H1 (cell line): ENCODE data around the gene SLC6A17. TPM values are rescaled to one million over a fixed set of nuclear protein-coding genes. Genes with fewer than 3 reads are reported as not detected.
A peak's percentile ranks its signal among the peaks of the same experiment; 100 is the strongest.

Experiments
- CTCF ChIA-PET: fragments of 300-600 bp; sonication (Branson Sonifier 250); formaldehyde crosslinking; loops from one replicate; lab custom pipeline; 2021; ENCODE audit not compliant: partially characterized antibody; lab: Charles Lee
- POLR2A ChIA-PET: fragments of 300-600 bp; sonication (Branson Sonifier 250); formaldehyde crosslinking; loops from one replicate; lab custom pipeline; 2021; ENCODE audit warnings: inconsistent platforms; ENCODE audit not compliant: partially characterized antibody; lab: Charles Lee
- DNase-seq, 2 experiments: peaks; one replicate each; pipeline versions ENCODE4 v3.0.0 to v3.0.0-alpha.2; 2010 to 2022; ENCODE audit warnings: low spot score in 2 of 2, low read depth in 1 of 2, mixed read lengths in 1 of 2
- FAIRE-seq: peaks from 2 replicates; lab custom pipeline; 2011; peaks lifted over from hg19 to GRCh38; lab: Jason Lieb, UNC
- H2AFZ ChIP-seq: 2 replicates; pipeline ENCODE4 v1.8.1; 2012; ENCODE audit warnings: low read length, inconsistent platforms
- H2AK5ac ChIP-seq: 2 replicates; pipeline ENCODE4 v1.6.1; 2013; ENCODE audit warnings: low read depth, low read length
- H2BK120ac ChIP-seq: replicated peaks from 2 replicates; pipeline ENCODE3; 2013; ENCODE audit warnings: low read depth, low read length, inconsistent platforms
- H2BK12ac ChIP-seq: 2 replicates; pipeline ENCODE4 v1.6.1; 2013; ENCODE audit warnings: low read depth, low read length
- H2BK15ac ChIP-seq: 2 replicates; pipeline ENCODE4 v1.6.1; 2013; ENCODE audit warnings: low read length
- H2BK20ac ChIP-seq: 2 replicates; pipeline ENCODE4 v1.6.1; 2013; ENCODE audit warnings: low read length
- H2BK5ac ChIP-seq: 2 replicates; pipeline ENCODE4 v1.6.1; 2013; ENCODE audit warnings: low read depth, low read length
- H3K14ac ChIP-seq: 2 replicates; pipeline ENCODE4 v1.6.1; 2013; ENCODE audit warnings: inconsistent platforms; ENCODE audit not compliant: insufficient read length
- H3K18ac ChIP-seq: 2 replicates; pipeline ENCODE4 v1.6.1; 2013; ENCODE audit warnings: low read length; ENCODE audit errors: extremely low read depth
- H3K23ac ChIP-seq: 2 replicates; pipeline ENCODE4 v1.6.1; 2013; ENCODE audit warnings: inconsistent platforms; ENCODE audit not compliant: insufficient read length
- H3K23me2 ChIP-seq: 2 replicates; pipeline ENCODE4 v1.6.1; 2013; ENCODE audit warnings: low read depth, low read length
- H3K27ac ChIP-seq: 2 replicates; pipeline ENCODE4 v1.6.1; 2011; ENCODE audit warnings: low read depth, low read length, inconsistent platforms
- H3K27me3 ChIP-seq, 4 experiments: replicated peaks in 1 of 4; 1 replicate in 1 of 4; 2 replicates in 3 of 4; pipeline versions ENCODE4 v1.6.1 to v1.8.1; 2011 to 2013; ENCODE audit warnings: low read length in 3 of 4, mild to moderate bottlenecking in 3 of 4, inconsistent platforms in 2 of 4, mixed read lengths in 2 of 4, moderate library complexity in 1 of 4; ENCODE audit not compliant: control insufficient read depth in 3 of 4, insufficient read depth in 3 of 4; ENCODE audit errors: extremely low read depth in 1 of 4
- H3K36me3 ChIP-seq, 4 experiments: 2 replicates each; pipeline versions ENCODE4 v1.6.1 to v1.8.1; 2011 to 2013; ENCODE audit warnings: mild to moderate bottlenecking in 4 of 4, low read length in 3 of 4, moderate library complexity in 2 of 4, control low read depth in 1 of 4, inconsistent platforms in 1 of 4; ENCODE audit not compliant: insufficient read depth in 4 of 4, control insufficient read depth in 2 of 4
- H3K4ac ChIP-seq: replicated peaks from 2 replicates; pipeline ENCODE3; 2013; ENCODE audit warnings: low read length, low read depth, mixed read lengths, inconsistent platforms; ENCODE audit not compliant: insufficient read length
- H3K4me1 ChIP-seq, 4 experiments: replicated peaks in 1 of 4; 1 replicate in 1 of 4; 2 replicates in 3 of 4; pipeline versions ENCODE4 v1.6.1 to v1.8.1; 2011 to 2013; ENCODE audit warnings: low read length in 3 of 4, inconsistent platforms in 2 of 4, mixed read lengths in 1 of 4; ENCODE audit not compliant: insufficient read depth in 4 of 4, control insufficient read depth in 3 of 4
- H3K4me2 ChIP-seq, 2 experiments: 2 replicates each; pipeline versions ENCODE4 v1.6.1 to v1.8.1; 2011 to 2013; ENCODE audit warnings: low read depth in 2 of 2, low read length in 2 of 2, control low read depth in 1 of 2, inconsistent platforms in 1 of 2, mild to moderate bottlenecking in 1 of 2; ENCODE audit not compliant: insufficient read depth in 1 of 2
- H3K4me3 ChIP-seq, 4 experiments: fragments of 200-600, 300-600 bp in 1 of 4; sonication (generic), shearing (Covaris generic), sonication (Bioruptor Twin) in 1 of 4; 2 replicates each; pipeline versions ENCODE4 v1.5.1 to v1.8.1; 2011 to 2016; ENCODE audit warnings: low read length in 4 of 4, low read depth in 3 of 4, control low read depth in 2 of 4, inconsistent platforms in 2 of 4, mild to moderate bottlenecking in 2 of 4, mixed read lengths in 1 of 4, moderate library complexity in 1 of 4; ENCODE audit not compliant: insufficient read depth in 2 of 4; ENCODE audit errors: extremely low read depth in 1 of 4
- H3K56ac ChIP-seq: replicated peaks from 2 replicates; pipeline ENCODE3; 2013; ENCODE audit warnings: low read depth, mild to moderate bottlenecking, mixed read lengths, low read length, inconsistent platforms; ENCODE audit not compliant: insufficient read length
- H3K79me1 ChIP-seq: 2 replicates; pipeline ENCODE4 v1.6.1; 2013; ENCODE audit warnings: low read depth, low read length, control low read depth
- H3K79me2 ChIP-seq, 2 experiments: 2 replicates each; pipeline versions ENCODE4 v1.6.1 to v1.8.1; 2012 to 2013; ENCODE audit warnings: low read length in 2 of 2, mild to moderate bottlenecking in 2 of 2, inconsistent platforms in 1 of 2; ENCODE audit not compliant: insufficient read depth in 2 of 2, control insufficient read depth in 1 of 2
- H3K9ac ChIP-seq, 4 experiments: replicated peaks in 1 of 4; 1 replicate in 1 of 4; 2 replicates in 3 of 4; pipeline versions ENCODE4 v1.6.1 to v1.8.1; 2011 to 2013; ENCODE audit warnings: low read depth in 3 of 4, low read length in 3 of 4, control low read depth in 2 of 4, mild to moderate bottlenecking in 2 of 4, moderate library complexity in 2 of 4, inconsistent platforms in 1 of 4; ENCODE audit errors: extremely low read depth in 1 of 4
- H3K9me3 ChIP-seq, 2 experiments: 2 replicates each; pipeline versions ENCODE4 v1.6.1 to v1.8.1; 2012 to 2013; ENCODE audit warnings: mild to moderate bottlenecking in 2 of 2, moderate library complexity in 2 of 2, control low read depth in 1 of 2, inconsistent platforms in 1 of 2, low read depth in 1 of 2, low read length in 1 of 2, mixed read lengths in 1 of 2; ENCODE audit not compliant: insufficient read depth in 2 of 2
- H4K20me1 ChIP-seq, 2 experiments: replicated peaks in 1 of 2; 2 replicates each; pipeline versions ENCODE3 to v1.8.1; 2011 to 2013; ENCODE audit warnings: inconsistent platforms in 2 of 2, low read length in 2 of 2, mild to moderate bottlenecking in 1 of 2; ENCODE audit not compliant: insufficient read depth in 2 of 2, control insufficient read depth in 1 of 2
- H4K5ac ChIP-seq: 2 replicates; pipeline ENCODE4 v1.6.1; 2013; ENCODE audit warnings: low read length, low read depth, mixed read lengths, inconsistent platforms; ENCODE audit not compliant: insufficient read length
- H4K8ac ChIP-seq: 2 replicates; pipeline ENCODE4 v1.8.0; 2013; ENCODE audit warnings: mild to moderate bottlenecking, moderate library complexity, low read length, inconsistent platforms; ENCODE audit not compliant: insufficient read depth; ENCODE audit errors: extremely low read depth
- H4K91ac ChIP-seq: replicated peaks from 2 replicates; pipeline ENCODE3; 2013; ENCODE audit warnings: low read length, mixed read lengths, inconsistent platforms; ENCODE audit not compliant: insufficient read length
- CHD1 ChIP-seq: IDR thresholded peaks from 2 replicates; pipeline ENCODE4 v1.6.1; 2012; ENCODE audit warnings: low read depth, low read length, improper control_type of control experiment
- GTF2F1 ChIP-seq: IDR thresholded peaks from 2 replicates; pipeline ENCODE4 v1.6.1; 2012; ENCODE audit warnings: low read depth, low read length, improper control_type of control experiment, borderline replicate concordance
- MAFK ChIP-seq: IDR thresholded peaks from 2 replicates; pipeline ENCODE4 v1.6.1; 2012; ENCODE audit warnings: low read depth, mild to moderate bottlenecking, improper control_type of control experiment, low read length
- SIRT6 ChIP-seq: IDR thresholded peaks from one replicate; pipeline ENCODE4 v1.7.1; 2012; ENCODE audit warnings: low read length, inconsistent platforms
- SUZ12 ChIP-seq: fragments of 200-600 bp; sonication (generic); IDR thresholded peaks from 2 replicates; pipeline ENCODE4 v1.6.1; 2012; ENCODE audit warnings: mild to moderate bottlenecking, inconsistent platforms, low read length, moderate library complexity, mixed read lengths
- WGBS, 2 experiments: shearing (Covaris generic) in 1 of 2; methylation state at CpG; one replicate each; pipeline versions ENCODE4 v1.1.6 to v1.1.7; 2013 to 2015; ENCODE audit warnings: low lambda C conversion rate in 2 of 2, mixed read lengths in 2 of 2, inconsistent platforms in 1 of 2, low coverage in 1 of 2, missing lambda C conversion rate in 1 of 2; ENCODE audit not compliant: insufficient replicate concordance in 2 of 2, insufficient coverage in 1 of 2, insufficient read length in 1 of 2; ENCODE audit errors: extremely low coverage in 1 of 2, missing lambda C conversion rate in 1 of 2; 5-methylcytosine and 5-hydroxymethylcytosine counted together
- polyA plus RNA-seq, 7 experiments: library from polyadenylated mRNA; depleted of rRNA in 3 of 7; stranded (reverse) in 5 of 7; unstranded in 2 of 7; fragments of >200 nt in 5 of 7; fragments of 200-250 nt in 2 of 7; gene quantifications; 1 replicate in 5 of 7; 2 replicates in 1 of 7; 4 replicates in 1 of 7; pipeline versions ENCODE4 v1.2.1 to v1.2.3, GENCODE V29; 2011 to 2013; ENCODE audit warnings: missing spikeins in 2 of 7, mixed read lengths in 2 of 7
- total RNA-seq: library from RNA; stranded (reverse); fragmentation: NEBNext Ultra II Directional; extraction: Animal tissue kit (Norgen Biotek cat#: 25700); gene quantifications from 2 replicates; pipeline ENCODE4 v1.2.1, GENCODE V29; 2021

Gene SLC6A17
- total and polyA plus RNA-seq, 2 of the 8 experiments (the other 6 are each of a cell fraction or from before 2014, with no cell fraction given) = 0.15 to 0.28 TPM

DNA sequence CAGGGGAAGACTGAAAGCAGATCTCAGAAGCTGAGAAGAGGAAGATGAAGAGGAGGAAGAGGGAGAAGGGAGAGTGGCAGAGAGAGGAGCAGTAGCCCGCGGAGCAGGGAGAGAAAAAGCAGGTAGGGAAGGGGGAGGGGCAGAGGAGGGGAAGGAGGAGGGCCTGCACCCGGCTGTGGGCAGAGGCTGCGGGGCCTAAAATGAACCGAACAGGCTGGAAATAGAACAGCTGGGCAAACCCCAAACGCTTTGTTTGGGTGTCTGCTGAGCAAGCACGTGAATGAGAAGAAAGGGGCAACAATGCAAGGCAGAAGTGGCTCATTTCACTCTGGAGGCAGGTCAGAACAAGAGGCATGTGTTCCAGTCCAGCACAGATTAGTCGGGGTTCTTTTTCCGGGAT lies 93.3 kb downstream of the SLC6A17 start:
- no peak overlapping the region for H2AK5ac ChIP-seq
- no peaks in the 10 kb centered on the region for H3K79me1 ChIP-seq
- H3K36me3 ChIP-seq = no peaks in the 10 kb centered on the region
- no peaks in the 10 kb centered on the region for H3K9me3 ChIP-seq
- H4K8ac ChIP-seq = no peak overlapping the region
- no peak overlapping the region for H4K91ac ChIP-seq
- TF ChIP-seq GTF2F1 (no peak), SIRT6 (no peak), SUZ12 (no peak), CHD1 (no peak), MAFK (no peak)
- no peak overlapping the region for H3K4me3 ChIP-seq
- no peak overlapping the region for H4K5ac ChIP-seq
- peak overlapping the region; percentile 92; the same call in 1 of the 2 replicates for H2BK12ac ChIP-seq
- peak overlapping the region; percentile 40; the same call in 1 of the 2 replicates for H2BK5ac ChIP-seq
- no peak overlapping the region for H3K4ac ChIP-seq
- no peak for FAIRE-seq
- no peaks in the 10 kb centered on the region for H3K79me2 ChIP-seq
- no peak overlapping the region for H3K27ac ChIP-seq
- H3K4me2 ChIP-seq = peak overlapping the region; percentile 39 to 60
- H4K20me1 ChIP-seq = no peaks in the 10 kb centered on the region
- H2AFZ ChIP-seq = peak overlapping the region; percentile 63; the same call in 1 of the 2 replicates
- H2BK120ac ChIP-seq = no peak overlapping the region
- 0 out of 7 replicates have a peak overlapping the region, but pooled peaks of 1 of the 4 experiments have one; percentile 54 for H3K9ac ChIP-seq
- H3K18ac ChIP-seq = peak overlapping the region; percentile 82; the same call in 1 of the 2 replicates
- no peaks in the 10 kb centered on the region; the same call in 1 of the 2 replicates for H3K23me2 ChIP-seq
- H3K27me3 ChIP-seq = no peaks in the 10 kb centered on the region; a peak in 3 of 7 replicates
- peaks cover 0 to 21% (median 14%) of the 10 kb centered on the region in 4 experiments; a peak in 6 of 7 replicates for H3K4me1 ChIP-seq
- H3K23ac ChIP-seq = no peak overlapping the region
- no peak for DNase-seq
- H3K56ac ChIP-seq = no peak overlapping the region
- peak overlapping the region; percentile 65; the same call in 1 of the 2 replicates for H2BK15ac ChIP-seq
- H3K14ac ChIP-seq = no peak overlapping the region
- POLR2A ChIA-PET = interaction anchor here (0.7 to 1.8 kb wide), 2 partner anchors 12 to 27 kb away, joined by 3 to 7 read pairs; no protein-coding TSS in a partner anchor
- peak overlapping the region; percentile 97 for H2BK20ac ChIP-seq
- WGBS, 2 experiments = 43% methylated on average over 9 of the region's 9 CpGs; no CpG with 5 or more reads in 1 of the 2 experiments
- CTCF ChIA-PET = interaction anchor here (0.8 to 4.0 kb wide), 3 partner anchors 47 to 70 kb away, joined by 3 to 21 read pairs (median 3); no protein-coding TSS in a partner anchor
